ENCODE measurements around the gene RELT. TPM values are rescaled to one million over a fixed set of nuclear protein-coding genes. Genes with fewer than 3 reads are reported as not detected.

The RELT gene
- total RNA-seq, 1 experiment from 2014 or later, result 13.8 TPM

DNA sequence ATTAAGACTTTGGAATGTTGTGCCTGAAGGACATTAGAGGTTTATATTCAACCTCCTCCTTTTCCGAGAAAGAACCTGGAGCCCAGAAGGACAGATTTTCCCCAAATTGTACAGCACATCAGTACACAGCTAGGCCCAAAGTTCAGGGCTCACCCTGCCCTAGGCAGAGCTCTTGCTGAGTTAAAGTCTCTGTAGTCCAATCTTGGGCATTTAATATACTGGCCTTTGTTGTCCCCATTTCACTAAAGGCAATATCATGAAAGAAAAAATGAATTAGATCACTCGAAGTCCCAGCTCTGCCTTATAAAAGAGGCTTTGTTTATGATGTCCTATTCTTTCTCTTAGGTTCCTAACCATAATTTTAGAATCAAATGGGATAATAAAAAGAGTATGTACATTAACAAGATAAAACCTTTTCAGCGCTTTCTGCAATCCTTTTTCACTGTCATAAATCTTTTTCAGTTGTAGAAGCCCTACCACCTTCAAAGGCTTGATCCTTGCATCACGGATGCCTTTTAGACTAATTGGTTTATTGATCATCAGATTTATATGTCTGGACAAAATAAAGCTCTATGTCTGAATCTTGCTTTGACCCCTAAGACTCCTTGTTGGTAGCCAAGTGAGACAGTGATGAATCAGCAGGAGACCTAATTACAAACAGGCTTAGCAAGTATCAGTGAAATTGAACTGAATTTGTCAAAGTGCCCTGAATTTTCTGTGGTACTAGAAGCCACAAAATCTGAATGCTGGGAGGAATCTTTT is 39.8 kb downstream of the RELT start:
- no peaks in the 10 kb centered on the region for H3K9me2 ChIP-seq (ENCODE audit: insufficient read depth)
- no peaks in the 10 kb centered on the region for H4K20me1 ChIP-seq (ENCODE audit: insufficient read depth)
- CTCF ChIA-PET, result interaction anchor here (2.4 kb wide), 1 partner anchor 22 kb away, joined by 8 read pairs; no protein-coding TSS in a partner anchor
- intact Hi-C loops (cut with micrococcal nuclease), result no loop called here
- H3K4me2 ChIP-seq (ENCODE audit: low read length), result no peak overlapping the region
- H2AFZ ChIP-seq (ENCODE audit: low read depth, low read length, poor library complexity, severe bottlenecking), result no peak overlapping the region
- ATAC-seq (no peak), DNase-seq (ENCODE audit: low read depth, low spot score) (no peak)
- no peak overlapping the region for H3K9ac ChIP-seq (ENCODE audit: low read length)
- no peak for TF ChIP-seq RAD21 (IDR thresholded peaks at IDR 0.05; ENCODE audit: low read depth)
- no peak for TF ChIP-seq ZNF274 (IDR thresholded peaks at IDR 0.05; ENCODE audit: low read depth, low read length)
- TF ChIP-seq, protein P1, sequence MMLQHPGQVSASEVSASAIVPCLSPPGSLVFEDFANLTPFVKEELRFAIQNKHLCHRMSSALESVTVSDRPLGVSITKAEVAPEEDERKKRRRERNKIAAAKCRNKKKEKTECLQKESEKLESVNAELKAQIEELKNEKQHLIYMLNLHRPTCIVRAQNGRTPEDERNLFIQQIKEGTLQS (IDR thresholded peaks at IDR 0.05), result no peak
- no peak for TF ChIP-seq CBX3 (IDR thresholded peaks at IDR 0.05; ENCODE audit: low read depth)
- TF ChIP-seq POLR2A (IDR thresholded peaks at IDR 0.05; ENCODE audit: borderline replicate concordance, extremely low read depth, insufficient read depth, insufficient read length), result no peak
- TF ChIP-seq ELF1 (IDR thresholded peaks at IDR 0.05; ENCODE audit: borderline replicate concordance, low read depth), result no peak
- no peak for TF ChIP-seq SRF (IDR thresholded peaks at IDR 0.05; ENCODE audit: low read depth)
- TF ChIP-seq ZBTB33 (IDR thresholded peaks at IDR 0.05; ENCODE audit: extremely low read depth, insufficient replicate concordance, low read length), result no peak
- no peak for TF ChIP-seq TCF7L2 (IDR thresholded peaks at IDR 0.05; ENCODE audit: borderline replicate concordance, extremely low read depth, insufficient read depth, insufficient read length)
- TF ChIP-seq FOSL1 (IDR thresholded peaks at IDR 0.05; ENCODE audit: low read depth), result no peak
- TF ChIP-seq CEBPB (IDR thresholded peaks at IDR 0.05; ENCODE audit: low read depth), result no peak
- TF ChIP-seq SP1 (IDR thresholded peaks at IDR 0.05; ENCODE audit: low read depth), result no peak
- H3K9me3 ChIP-seq (ENCODE audit: control insufficient read depth in 1 of 2, insufficient read depth in 1 of 2, low read depth in 1 of 2, low read length in 2 of 2), result no peaks in the 10 kb centered on the region
- no peak overlapping the region for H3K27ac ChIP-seq (ENCODE audit: low read depth, low read length)
- no peaks in the 10 kb centered on the region for H3K79me2 ChIP-seq (ENCODE audit: insufficient read depth, low read length)
- no peaks in the 10 kb centered on the region for H3K36me3 ChIP-seq (ENCODE audit: control insufficient read depth in 1 of 2, insufficient read depth in 2 of 2, low read length in 2 of 2)
- BruUV-seq (replicated peaks), result no TSS peak
- no peaks in the 10 kb centered on the region for H3K27me3 ChIP-seq (ENCODE audit: insufficient read depth, low read length)
- H3K4me3 ChIP-seq (replicated peaks in 1 of 2; ENCODE audit: low read depth in 1 of 2, low read length in 2 of 2), result no peak overlapping the region
- peaks cover 0 to 7% of the 10 kb centered on the region in 2 experiments; a peak in 1 of 4 replicates for H3K4me1 ChIP-seq (ENCODE audit: control insufficient read depth in 1 of 2, insufficient read depth in 2 of 2, low read length in 2 of 2)
- POLR2A ChIA-PET, result no interaction called here
- RAD21 ChIA-PET (ENCODE audit: low non-redundant PET in 1 of 2, low total read pairs in 2 of 2, uncharacterized antibody in 2 of 2, unreplicated experiment in 2 of 2), result no interaction called here
